K562 (cell line): Measurements from ENCODE around the gene HOXA10. TPM values are rescaled to one million over a fixed set of nuclear protein-coding genes. Genes with fewer than 3 reads are reported as not detected.

Experiments used
- ATAC-seq: fragments of 200-7000 bp; cut with Tn5 transposase; 3 replicates; pipeline ENCODE4 v1.9.1; 2020; ENCODE audit warnings: moderate library complexity
- BruUV-seq: library from RNA; stranded (reverse); fragments of 400-500 nt; replicated peaks from 2 replicates; lab custom pipeline; 2021; lab: Mats Ljungman, UMichigan
- CTCF ChIA-PET: fragments of 300-600 bp; formaldehyde crosslinking; extraction: SDS; loops from one replicate; lab custom pipeline; 2021; ENCODE audit warnings: low intra/inter-chr PET ratio; lab: Yijun Ruan, JAX
- POLR2A ChIA-PET: fragments of 300-600, 350-650 bp; sonication (Branson Sonifier 250); formaldehyde crosslinking; extraction: SDS; loops from one replicate; lab custom pipeline; 2021; ENCODE audit warnings: antibody characterized with exemption, inconsistent platforms; lab: Yijun Ruan, JAX
- DNase-seq, 4 experiments: peaks; one replicate each; pipeline versions ENCODE4 v3.0.0 to v3.0.0-alpha.2; 2011 to 2018; ENCODE audit warnings: low spot score in 3 of 4, mixed read lengths in 3 of 4; ENCODE audit errors: extremely low read depth in 1 of 4
- FAIRE-seq: peaks from 2 replicates; lab custom pipeline; 2011; peaks lifted over from hg19 to GRCh38; lab: Jason Lieb, UNC
- H2AFZ ChIP-seq: 2 replicates; pipeline ENCODE4 v1.6.0; 2011; ENCODE audit warnings: low read depth, low read length, control low read depth, inconsistent platforms
- H3K27ac ChIP-seq: fragments of 200-600 bp; 3 replicates; pipeline ENCODE4 v1.8.0; 2011; ENCODE audit warnings: low read depth, mild to moderate bottlenecking, control low read depth, inconsistent platforms, low read length, moderate library complexity, mixed read lengths; ENCODE audit errors: extremely low read depth
- H3K27me3 ChIP-seq, 2 experiments: fragments of 300-600 bp in 1 of 2; 2 replicates in 1 of 2; 3 replicates in 1 of 2; pipeline versions ENCODE4 v1.6.0 to v1.8.0; 2011; ENCODE audit warnings: inconsistent platforms in 2 of 2, low read length in 2 of 2, mild to moderate bottlenecking in 1 of 2, mixed read lengths in 1 of 2, moderate library complexity in 1 of 2; ENCODE audit not compliant: control insufficient read depth in 2 of 2, insufficient read depth in 2 of 2
- H3K36me3 ChIP-seq: fragments of 300-600 bp; 3 replicates; pipeline ENCODE4 v1.8.0; 2011; ENCODE audit warnings: mild to moderate bottlenecking, low read length, inconsistent platforms; ENCODE audit not compliant: control insufficient read depth, insufficient read depth
- H3K4me1 ChIP-seq, 2 experiments: fragments of 200-600 bp in 1 of 2; replicated peaks in 1 of 2; 2 replicates in 1 of 2; 3 replicates in 1 of 2; pipeline versions ENCODE4 v1.5.1 to v1.8.0; 2011; ENCODE audit warnings: inconsistent platforms in 2 of 2, low read length in 2 of 2, mild to moderate bottlenecking in 1 of 2, mixed read lengths in 1 of 2, moderate library complexity in 1 of 2; ENCODE audit not compliant: control insufficient read depth in 2 of 2, insufficient read depth in 2 of 2
- H3K4me2 ChIP-seq: 2 replicates; pipeline ENCODE4 v1.6.1; 2011; ENCODE audit warnings: low read length, control low read depth, inconsistent platforms, mixed read lengths; ENCODE audit not compliant: insufficient read depth
- H3K4me3 ChIP-seq: fragments of 200-600 bp; sonication (generic), shearing (Covaris generic); 2 replicates; pipeline ENCODE4 v1.5.1; 2016; ENCODE audit warnings: control low read depth, inconsistent platforms
- H3K79me2 ChIP-seq: fragments of 200-600 bp; 3 replicates; pipeline ENCODE4 v1.8.0; 2011; ENCODE audit warnings: low read length, inconsistent platforms; ENCODE audit not compliant: control insufficient read depth, insufficient read depth
- H3K9ac ChIP-seq, 2 experiments: 2 replicates each; pipeline versions ENCODE4 v1.6.0 to v1.6.1; 2011; ENCODE audit warnings: low read depth in 2 of 2, low read length in 2 of 2, control low read depth in 1 of 2, inconsistent platforms in 1 of 2, mild to moderate bottlenecking in 1 of 2, mixed read lengths in 1 of 2; ENCODE audit not compliant: insufficient read depth in 1 of 2
- H3K9me1 ChIP-seq: one replicate; pipeline ENCODE4 v1.6.0; 2011; ENCODE audit warnings: inconsistent platforms, mild to moderate bottlenecking, low read length, moderate library complexity; ENCODE audit not compliant: control insufficient read depth, insufficient read depth
- H3K9me3 ChIP-seq: replicated peaks from 2 replicates; pipeline ENCODE4 v1.5.1; 2011; ENCODE audit warnings: low read depth, low read length, inconsistent platforms; ENCODE audit not compliant: control insufficient read depth, insufficient read depth
- H4K20me1 ChIP-seq: replicated peaks from 2 replicates; pipeline ENCODE4 v1.6.1; 2011; ENCODE audit warnings: low read length, inconsistent platforms, mixed read lengths; ENCODE audit not compliant: control insufficient read depth, insufficient read depth
- ASH1L ChIP-seq: fragments of 450-650 bp; IDR thresholded peaks from 2 replicates; pipeline ENCODE4 v1.6.1; 2018; ENCODE audit warnings: borderline replicate concordance, mild to moderate bottlenecking, low read depth; ENCODE audit not compliant: partially characterized antibody
- FOXK2 ChIP-seq, 2 experiments: fragments of 450-650 bp; IDR thresholded peaks in 1 of 2; conservative IDR thresholded peaks in 1 of 2; 2 replicates each; pipeline ENCODE4 v1.6.1; 2016; ENCODE audit warnings: low read depth in 2 of 2, mild to moderate bottlenecking in 1 of 2
- HNRNPUL1 ChIP-seq: fragments of 200-400 bp; formaldehyde crosslinking; IDR thresholded peaks from 2 replicates; pipeline ENCODE4 v1.6.1; 2017; ENCODE audit warnings: low read length
- MAFG ChIP-seq: fragments of 450-650 bp; conservative IDR thresholded peaks from 2 replicates; pipeline ENCODE4 v1.6.1; 2016; ENCODE audit warnings: missing genetic modification characterization, missing compliant biosample characterization
- MAZ ChIP-seq, 2 experiments: fragments of 450-650 bp in 1 of 2; sonication (generic) in 1 of 2; formaldehyde crosslinking; IDR thresholded peaks in 1 of 2; conservative IDR thresholded peaks in 1 of 2; 2 replicates each; pipeline versions ENCODE4 v1.4.0 to v1.5.0; 2020; ENCODE audit warnings: mild to moderate bottlenecking in 1 of 2, missing genetic modification reagents in 1 of 2
- MED1 ChIP-seq: sonication (generic); formaldehyde crosslinking; IDR thresholded peaks from 2 replicates; pipeline ENCODE4 v1.8.1; 2023; ENCODE audit warnings: missing genetic modification reagents, borderline replicate concordance
- PBX2 ChIP-seq, 2 experiments: IDR thresholded peaks in 1 of 2; conservative IDR thresholded peaks in 1 of 2; 2 replicates each; pipeline ENCODE4 v1.6.1; 2016; ENCODE audit warnings: low read depth in 2 of 2, mild to moderate bottlenecking in 1 of 2, missing compliant biosample characterization in 1 of 2, missing genetic modification characterization in 1 of 2, moderate library complexity in 1 of 2
- SIRT6 ChIP-seq: IDR thresholded peaks from one replicate; pipeline ENCODE4 v1.6.1; 2012; ENCODE audit warnings: low read depth, mild to moderate bottlenecking, control low read depth, inconsistent platforms, low read length, moderate library complexity
- SMAD3 ChIP-seq: fragments of 450-650 bp; formaldehyde crosslinking; conservative IDR thresholded peaks from 2 replicates; pipeline ENCODE4 v1.4.0; 2020; ENCODE audit warnings: mild to moderate bottlenecking
- TAF9B ChIP-seq: fragments of 450-650 bp; IDR thresholded peaks from 2 replicates; pipeline ENCODE4 v1.6.1; 2018; ENCODE audit warnings: mild to moderate bottlenecking; ENCODE audit not compliant: partially characterized antibody
- THAP7 ChIP-seq: fragments of 250-450 bp; sonication (Bioruptor Pico); IDR thresholded peaks from 2 replicates; pipeline ENCODE4 v1.5.0; 2021
- ZBTB7A ChIP-seq: IDR thresholded peaks from 2 replicates; pipeline ENCODE4 v1.6.1; 2011; ENCODE audit warnings: low read depth, mild to moderate bottlenecking, low read length, moderate library complexity, borderline replicate concordance; ENCODE audit not compliant: control insufficient read depth
- ZNF398 ChIP-seq: fragments of 250-450 bp; sonication (Bioruptor Pico); IDR thresholded peaks from 2 replicates; pipeline ENCODE4 v1.8.0; 2021; ENCODE audit warnings: moderate library complexity, mild to moderate bottlenecking, inconsistent platforms
- WGBS: fragments of 100-300 bp; shearing (Covaris generic); methylation state at CpG from one replicate; pipeline ENCODE4 v1.1.6; 2016; ENCODE audit warnings: low coverage, mixed read lengths; ENCODE audit not compliant: insufficient coverage; ENCODE audit errors: missing lambda C conversion rate; 5-methylcytosine and 5-hydroxymethylcytosine counted together
- in situ Hi-C: fragments of 300-500 bp; cut with MboI; formaldehyde crosslinking; loops from 4 replicates; pipeline ENCODE4 v1.15.0; 2018; ENCODE audit warnings: inconsistent platforms, mixed read lengths
- intact Hi-C: fragments of 100-400 bp; cut with micrococcal nuclease; formaldehyde crosslinking; loops from 2 replicates; pipeline ENCODE4 v1.14.2; 2022
- polyA plus RNA-seq, 8 experiments: library from polyadenylated mRNA; depleted of rRNA in 4 of 8; stranded (reverse) in 5 of 8; unstranded in 3 of 8; fragments of >200 nt; fragmentation: Nextera tagmentation in 2 of 8; fragmentation: Illumina TruSeq in 1 of 8; extraction: Ambion mirVana in 2 of 8; extraction: Trizol in 1 of 8; gene quantifications; 2 replicates each; pipeline versions ENCODE4 v1.2.1 to v1.2.3, GENCODE V29; 2011 to 2014; ENCODE audit warnings: inconsistent platforms in 1 of 8, missing spikeins in 1 of 8
- total RNA-seq, 7 experiments: library from RNA; depleted of rRNA in 6 of 7; stranded (reverse); fragments of >200 nt in 6 of 7; fragmentation: Illumina TruSeq in 2 of 7; extraction: Trizol in 2 of 7; gene quantifications; 2 replicates each; pipeline versions ENCODE4 v1.2.1 to v1.2.3, GENCODE V29; 2011 to 2021; ENCODE audit warnings: low replicate concordance in 1 of 7
- TF ChIP-seq, protein P1 (sequence below): fragments of 250-450 bp; sonication (Bioruptor Pico); IDR thresholded peaks from 2 replicates; pipeline ENCODE4 v1.4.0; 2020

Gene HOXA10
- total and polyA plus RNA-seq, 9 of the 15 experiments (the other 6 are each of a cell fraction or from before 2014, with no cell fraction given): not detected

GRCh38 chr7:27165996-27166530 is 8.1 kb downstream of the HOXA10 start:
- H3K4me2 ChIP-seq: no peak overlapping the region
- no TSS peak for BruUV-seq
- TF ChIP-seq SIRT6 (no peak), MAFG (tag) (no peak), PBX2 (CRISPR knock-in tag; IDR thresholded peaks at IDR 0.05; ENCODE audit: low read depth) (no peak), PBX2 (tag; conservative IDR thresholded peaks at IDR 0.05; ENCODE audit: low read depth) (no peak), FOXK2 (conservative IDR thresholded peaks at IDR 0.05 in 1 of 2, IDR thresholded peaks at IDR 0.05 in 1 of 2; ENCODE audit: low read depth in 2 of 2) (no peak), MED1 (CRISPR knock-in tag) (no peak), ZBTB7A (no peak), TAF9B (no peak), HNRNPUL1 (no peak), THAP7 (CRISPR knock-in tag) (no peak), MAZ (CRISPR knock-in tag; conservative IDR thresholded peaks at IDR 0.05 in 1 of 2, IDR thresholded peaks at IDR 0.05 in 1 of 2) (no peak), ASH1L (no peak), SMAD3 (CRISPR knock-in tag) (no peak), ZNF398 (CRISPR knock-in tag) (no peak)
- TF ChIP-seq, protein P1, sequence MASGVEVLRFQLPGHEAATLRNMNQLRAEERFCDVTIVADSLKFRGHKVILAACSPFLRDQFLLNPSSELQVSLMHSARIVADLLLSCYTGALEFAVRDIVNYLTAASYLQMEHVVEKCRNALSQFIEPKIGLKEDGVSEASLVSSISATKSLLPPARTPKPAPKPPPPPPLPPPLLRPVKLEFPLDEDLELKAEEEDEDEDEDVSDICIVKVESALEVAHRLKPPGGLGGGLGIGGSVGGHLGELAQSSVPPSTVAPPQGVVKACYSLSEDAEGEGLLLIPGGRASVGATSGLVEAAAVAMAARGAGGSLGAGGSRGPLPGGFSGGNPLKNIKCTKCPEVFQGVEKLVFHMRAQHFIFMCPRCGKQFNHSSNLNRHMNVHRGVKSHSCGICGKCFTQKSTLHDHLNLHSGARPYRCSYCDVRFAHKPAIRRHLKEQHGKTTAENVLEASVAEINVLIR (CRISPR knock-in tag): no peak

More at GRCh38 chr7:27165996-27166530, 8.1 kb downstream of the HOXA10 start:
- no peak overlapping the region for H2AFZ ChIP-seq
- ChIA-PET POLR2A (no interaction called here), CTCF (interaction anchor here (0.6 to 0.7 kb wide), 2 partner anchors 16 to 1273 kb away, joined by 3 read pairs; no protein-coding TSS in a partner anchor)
- FAIRE-seq: no peak
- H3K4me1 ChIP-seq: peaks cover 0 to 15% of the 10 kb centered on the region in 2 experiments; a peak in 2 of 5 replicates
- no peak for ATAC-seq
- no peaks in the 10 kb centered on the region for H3K9me3 ChIP-seq
- intact Hi-C loops (no loop called here), in situ Hi-C loops (loop anchor here (5.0 to 25.0 kb wide), 4 partner anchors 654 to 1279 kb away; no protein-coding TSS in a partner anchor)
- no peak overlapping the region for H3K27ac ChIP-seq
- no peaks in the 10 kb centered on the region for H3K36me3 ChIP-seq
- no peaks in the 10 kb centered on the region for H4K20me1 ChIP-seq
- H3K4me3 ChIP-seq: no peak overlapping the region
- no peak for DNase-seq
- 49% methylated on average over 23 of the region's 46 CpGs for WGBS
- H3K79me2 ChIP-seq: no peaks in the 10 kb centered on the region
- no peaks in the 10 kb centered on the region for H3K9me1 ChIP-seq
- H3K27me3 ChIP-seq: peaks cover 38 to 70% of the 10 kb centered on the region in 2 experiments
- no peak overlapping the region for H3K9ac ChIP-seq
